ENCODE results near the gene PRKCD.
"Not testable (repeated sequence)": the region's sequence is repeated elsewhere in the genome, so short reads cannot be mapped to it uniquely, and the experiment has no call there.

PRKCD gene

GRCh38 chr3:53139906-53140846 lies 20.8 kb upstream of the PRKCD start:
- no peak for DNase-seq (ENCODE audit: low read depth in 2 of 2, low spot score in 1 of 2)

- DNase-seq (ENCODE audit: low read depth in 2 of 2, low spot score in 1 of 2), result no peak
Observed at GRCh38 chr3:53140847-53141845, 19.9 kb upstream of the PRKCD start.

GRCh38 chr3:53142986-53143385 lies 18.0 kb upstream of the PRKCD start:
- no peak for DNase-seq (ENCODE audit: low read depth in 2 of 2, low spot score in 1 of 2)

GRCh38 chr3:53144446-53144845 lies 16.6 kb upstream of the PRKCD start:
- no peak for DNase-seq (ENCODE audit: low read depth in 2 of 2, low spot score in 1 of 2)

- no peak for DNase-seq (ENCODE audit: low read depth in 2 of 2, low spot score in 1 of 2)
Observed at GRCh38 chr3:53144862-53145712, 15.9 kb upstream of the PRKCD start.

GRCh38 chr3:53145713-53146080 lies 15.3 kb upstream of the PRKCD start:
- no peak for DNase-seq (ENCODE audit: low read depth in 2 of 2, low spot score in 1 of 2)

GRCh38 chr3:53146319-53146891 lies 14.6 kb upstream of the PRKCD start:
- no peak for DNase-seq (ENCODE audit: low read depth in 2 of 2, low spot score in 1 of 2)

GRCh38 chr3:53147151-53147902 lies 13.7 kb upstream of the PRKCD start:
- no peak for DNase-seq (ENCODE audit: low read depth in 2 of 2, low spot score in 1 of 2)

- DNase-seq (ENCODE audit: low read depth in 2 of 2, low spot score in 1 of 2), result no peak
Observed at GRCh38 chr3:53147903-53148400, 13.1 kb upstream of the PRKCD start.

GRCh38 chr3:53149006-53149690 lies 11.9 kb upstream of the PRKCD start:
- no peak for DNase-seq (ENCODE audit: low read depth in 2 of 2, low spot score in 1 of 2)

- DNase-seq (ENCODE audit: low read depth in 2 of 2, low spot score in 1 of 2), result no peak
Observed at GRCh38 chr3:53149699-53150098, 11.3 kb upstream of the PRKCD start.

- no peak for DNase-seq (ENCODE audit: low read depth in 2 of 2, low spot score in 1 of 2)
Observed at GRCh38 chr3:53150247-53151085, 10.5 kb upstream of the PRKCD start.

GRCh38 chr3:53151086-53151438 lies 9.9 kb upstream of the PRKCD start:
- not testable (repeated sequence) for DNase-seq (ENCODE audit: low read depth in 2 of 2, low spot score in 1 of 2)

GRCh38 chr3:53151465-53151864 lies 9.5 kb upstream of the PRKCD start:
- no peak for DNase-seq (ENCODE audit: low read depth in 2 of 2, low spot score in 1 of 2)

- no peak for DNase-seq (ENCODE audit: low read depth in 2 of 2, low spot score in 1 of 2)
Observed at GRCh38 chr3:53151870-53152660, 8.9 kb upstream of the PRKCD start.

- no peak for DNase-seq (ENCODE audit: low read depth in 2 of 2, low spot score in 1 of 2)
Observed at GRCh38 chr3:53153264-53153823, 7.7 kb upstream of the PRKCD start.

- DNase-seq (ENCODE audit: low read depth in 2 of 2, low spot score in 1 of 2), result no peak
Observed at GRCh38 chr3:53153980-53154379, 7.0 kb upstream of the PRKCD start.
